Smooth muscle cell (in vitro differentiated cells): Measurements from ENCODE around the gene RPH3AL. TPM values are rescaled to one million over a fixed set of nuclear protein-coding genes. Genes with fewer than 3 reads are reported as not detected.
"Not testable (repeated sequence)": the region's sequence is repeated elsewhere in the genome, so short reads cannot be mapped to it uniquely, and the experiment has no call there.

Experiments used
- DNase-seq: peaks from one replicate; lab custom pipeline; 2025; ENCODE audit not compliant: unreplicated experiment; lab: John Stamatoyannopoulos, UW
- H2AFZ ChIP-seq: fragments of 200-600 bp; sonication (generic); 2 replicates; pipeline ENCODE4 v1.6.0; 2016; ENCODE audit warnings: antibody characterized with exemption, low read depth, mild to moderate bottlenecking
- H3F3A ChIP-seq: fragments of 200-600 bp; sonication (generic); 2 replicates; pipeline ENCODE4 v1.6.0; 2017; ENCODE audit warnings: antibody characterized with exemption, low read depth
- H3K27ac ChIP-seq: fragments of 200-600 bp; sonication (generic); 2 replicates; pipeline ENCODE4 v1.5.1; 2016; ENCODE audit warnings: low read depth, mild to moderate bottlenecking
- H3K27me3 ChIP-seq: fragments of 200-600 bp; sonication (generic); 2 replicates; pipeline ENCODE4 v1.6.1; 2016; ENCODE audit warnings: low read depth, mild to moderate bottlenecking
- H3K36me3 ChIP-seq: fragments of 200-600 bp; sonication (generic); 2 replicates; pipeline ENCODE4 v1.5.1; 2016; ENCODE audit warnings: low read depth
- H3K4me1 ChIP-seq: fragments of 200-600 bp; sonication (generic); 2 replicates; pipeline ENCODE4 v1.5.1; 2016; ENCODE audit warnings: low read depth
- H3K4me2 ChIP-seq: fragments of 200-600 bp; sonication (generic); 2 replicates; pipeline ENCODE4 v1.6.0; 2016; ENCODE audit warnings: mild to moderate bottlenecking
- H3K4me3 ChIP-seq: fragments of 200-600 bp; sonication (generic); 2 replicates; pipeline ENCODE4 v1.5.1; 2016; ENCODE audit warnings: mild to moderate bottlenecking
- H3K79me2 ChIP-seq: fragments of 200-600 bp; sonication (generic); 2 replicates; pipeline ENCODE4 v1.6.0; 2016; ENCODE audit warnings: low read depth, mild to moderate bottlenecking
- H3K9ac ChIP-seq: fragments of 200-600 bp; sonication (generic); 2 replicates; pipeline ENCODE4 v1.6.0; 2016; ENCODE audit warnings: low read depth
- H3K9me3 ChIP-seq: fragments of 200-600 bp; sonication (generic); replicated peaks from 2 replicates; pipeline ENCODE4 v1.5.1; 2016; ENCODE audit warnings: low read depth
- H4K20me1 ChIP-seq: fragments of 200-600 bp; sonication (generic); 2 replicates; pipeline ENCODE4 v1.6.0; 2016; ENCODE audit warnings: low read depth
- CTCF ChIP-seq: fragments of 200-600 bp; sonication (generic); IDR thresholded peaks from 2 replicates; pipeline ENCODE4 v1.5.1; 2017; ENCODE audit warnings: borderline replicate concordance, mild to moderate bottlenecking, antibody characterized with exemption; ENCODE audit not compliant: insufficient read depth, poor library complexity, severe bottlenecking
- WGBS: methylation state at CpG from one replicate; pipeline ENCODE4 v1.1.7; 2016; ENCODE audit warnings: low lambda C conversion rate; 5-methylcytosine and 5-hydroxymethylcytosine counted together
- polyA plus RNA-seq: library from polyadenylated mRNA; unstranded; fragments of >200 nt; fragmentation: Nextera tagmentation; extraction: Ambion mirVana; gene quantifications from 2 replicates; pipeline ENCODE4 v1.2.1, GENCODE V29; 2016
- total RNA-seq: library from RNA; depleted of rRNA; stranded (reverse); fragments of >200 nt; gene quantifications from 2 replicates; pipeline ENCODE4 v1.2.3, GENCODE V29; 2014

Gene RPH3AL
- total and polyA plus RNA-seq, 2 experiments from 2014 or later = 1.8 to 3.3 TPM

GRCh38 chr17:245020-245419 lies 107.6 kb downstream of the RPH3AL start:
- Histone ChIP-seq H4K20me1 (no peaks in the 10 kb centered on the region), H3F3A (peaks cover 7% of the 10 kb centered on the region), H3K79me2 (no peaks in the 10 kb centered on the region), H2AFZ (no peak overlapping the region), H3K4me1 (no peaks in the 10 kb centered on the region), H3K9ac (no peak overlapping the region), H3K4me2 (no peak overlapping the region), H3K36me3 (no peaks in the 10 kb centered on the region), H3K4me3 (no peak overlapping the region), H3K9me3 (no peaks in the 10 kb centered on the region), H3K27ac (no peak overlapping the region), H3K27me3 (no peaks in the 10 kb centered on the region)
- TF ChIP-seq CTCF = no peak
- DNase-seq = no peak
- WGBS = 98% methylated on average over 7 of the region's 7 CpGs

GRCh38 chr17:243924-244323 lies 108.7 kb downstream of the RPH3AL start:
- not testable (repeated sequence) for H3K4me1 ChIP-seq, H2AFZ ChIP-seq, H3K9ac ChIP-seq, H3K4me2 ChIP-seq, H3K4me3 ChIP-seq, H3K9me3 ChIP-seq, H3K79me2 ChIP-seq, H3K27ac ChIP-seq, H3K27me3 ChIP-seq, DNase-seq, H3K36me3 ChIP-seq, H4K20me1 ChIP-seq, H3F3A ChIP-seq

- no peak for TF ChIP-seq CTCF
- no peaks in the 10 kb centered on the region for H3K9me3 ChIP-seq
- no peak for DNase-seq
- no peak overlapping the region for H3K27ac ChIP-seq
- no peak overlapping the region for H2AFZ ChIP-seq
- no peaks in the 10 kb centered on the region for H3K36me3 ChIP-seq
- H3K27me3 ChIP-seq = no peaks in the 10 kb centered on the region
- H3K4me1 ChIP-seq = no peaks in the 10 kb centered on the region
- H3K9ac ChIP-seq = no peak overlapping the region
- H3K79me2 ChIP-seq = no peaks in the 10 kb centered on the region
- H3K4me3 ChIP-seq = no peak overlapping the region
- no peak overlapping the region for H3K4me2 ChIP-seq
- peaks cover 7% of the 10 kb centered on the region for H3F3A ChIP-seq
- 75% methylated on average over 4 of the region's 4 CpGs for WGBS
- H4K20me1 ChIP-seq = no peaks in the 10 kb centered on the region
These were observed 113.7 kb downstream of the RPH3AL start for GRCh38 chr17:238964-239259.

GRCh38 chr17:238071-238963 lies 114.3 kb downstream of the RPH3AL start:
- H3F3A ChIP-seq = peaks cover 1% of the 10 kb centered on the region
- H2AFZ ChIP-seq = no peak overlapping the region
- no peak overlapping the region for H3K27ac ChIP-seq
- no peaks in the 10 kb centered on the region for H3K79me2 ChIP-seq
- no peak for DNase-seq
- H3K27me3 ChIP-seq = no peaks in the 10 kb centered on the region
- H3K36me3 ChIP-seq = no peaks in the 10 kb centered on the region
- no peak overlapping the region for H3K9ac ChIP-seq
- no peak overlapping the region for H3K4me2 ChIP-seq
- no peaks in the 10 kb centered on the region for H3K4me1 ChIP-seq
- H3K9me3 ChIP-seq = no peaks in the 10 kb centered on the region
- H3K4me3 ChIP-seq = no peak overlapping the region
- no peaks in the 10 kb centered on the region for H4K20me1 ChIP-seq
- 89% methylated on average over 23 of the region's 23 CpGs for WGBS
- no peak for TF ChIP-seq CTCF
